ENCODE measurements around the gene JAZF1. TPM values are rescaled to one million over a fixed set of nuclear protein-coding genes. Genes with fewer than 3 reads are reported as not detected.

The JAZF1 gene
- total and polyA plus RNA-seq, 3 donors from 2014 or later = 38.5 to 51.0 (median 46.4) TPM

- Histone ChIP-seq H3K4me3 (no peak overlapping the region), H3K36me3 (ENCODE audit: low read depth, missing control alignments) (no peaks in the 10 kb centered on the region), H3K4me1 (no peaks in the 10 kb centered on the region), H3K27ac (no peak overlapping the region), H3K9me3 (no peaks in the 10 kb centered on the region), H3K27me3 (no peaks in the 10 kb centered on the region)
- DNase-seq = no peak
- intact Hi-C loops (cut with DNase I; ENCODE audit: low total_unique reads) = no loop called here
- no peak for TF ChIP-seq CTCF (IDR thresholded peaks at IDR 0.05)
- TF ChIP-seq POLR2A (IDR thresholded peaks at IDR 0.05) = no peak
- 94 to 96% methylated on average over 5 of the region's 5 CpGs for WGBS, 2 donors
Measured at GRCh38 chr7:28203508-28204240, 23.1 kb upstream of the JAZF1 start.

GRCh38 chr7:28202222-28202621, 21.6 kb upstream of the JAZF1 start:
- TF ChIP-seq POLR2A (IDR thresholded peaks at IDR 0.05) (no peak), CTCF (IDR thresholded peaks at IDR 0.05) (no peak)
- H3K27me3 ChIP-seq = no peaks in the 10 kb centered on the region
- no peaks in the 10 kb centered on the region for H3K36me3 ChIP-seq (ENCODE audit: low read depth, missing control alignments)
- no peak overlapping the region for H3K4me3 ChIP-seq
- no peak for DNase-seq
- intact Hi-C loops (cut with DNase I; ENCODE audit: low total_unique reads) = no loop called here
- H3K27ac ChIP-seq = no peak overlapping the region
- WGBS, 2 donors = 94 to 95% methylated on average over 9 of the region's 9 CpGs
- no peaks in the 10 kb centered on the region for H3K4me1 ChIP-seq
- no peaks in the 10 kb centered on the region for H3K9me3 ChIP-seq

DNA sequence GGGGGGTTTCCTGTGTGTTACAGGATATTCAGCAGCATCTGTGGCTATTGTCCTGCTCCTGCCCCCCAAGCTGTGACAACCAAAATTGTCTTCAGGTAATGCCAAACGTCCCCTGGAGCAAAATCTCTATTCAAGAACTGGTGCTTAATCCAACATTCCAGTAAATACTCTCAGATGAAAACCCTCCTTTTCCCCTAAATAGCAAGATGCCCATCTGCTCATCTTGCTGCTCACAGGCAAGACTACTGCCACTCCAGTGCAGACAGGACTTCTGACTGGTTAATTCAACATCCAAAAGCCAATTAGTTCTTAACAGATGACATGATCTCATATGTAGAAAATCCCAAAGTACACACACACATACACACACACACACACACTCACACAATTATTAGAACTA, 20.5 kb upstream of the JAZF1 start:
- intact Hi-C loops (cut with DNase I; ENCODE audit: low total_unique reads) = no loop called here
- Histone ChIP-seq H3K27me3 (no peaks in the 10 kb centered on the region), H3K4me3 (no peak overlapping the region), H3K9me3 (no peaks in the 10 kb centered on the region), H3K4me1 (no peaks in the 10 kb centered on the region), H3K27ac (no peak overlapping the region), H3K36me3 (ENCODE audit: low read depth, missing control alignments) (no peaks in the 10 kb centered on the region)
- WGBS, 2 donors = 54 to 88% methylated on average over 1 of the region's 1 CpG
- no peak for DNase-seq
- no peak for TF ChIP-seq POLR2A (IDR thresholded peaks at IDR 0.05)
- no peak for TF ChIP-seq CTCF (IDR thresholded peaks at IDR 0.05)

GRCh38 chr7:28200598-28200997, 20.0 kb upstream of the JAZF1 start:
- TF ChIP-seq CTCF (IDR thresholded peaks at IDR 0.05) = no peak
- Histone ChIP-seq H3K4me1 (no peaks in the 10 kb centered on the region), H3K36me3 (ENCODE audit: low read depth, missing control alignments) (no peaks in the 10 kb centered on the region), H3K9me3 (no peaks in the 10 kb centered on the region), H3K27me3 (no peaks in the 10 kb centered on the region), H3K4me3 (no peak overlapping the region), H3K27ac (no peak overlapping the region)
- intact Hi-C loops (cut with DNase I; ENCODE audit: low total_unique reads) = no loop called here
- no peak for DNase-seq
- WGBS, 2 donors = 71 to 78% methylated on average over 2 of the region's 2 CpGs

DNA sequence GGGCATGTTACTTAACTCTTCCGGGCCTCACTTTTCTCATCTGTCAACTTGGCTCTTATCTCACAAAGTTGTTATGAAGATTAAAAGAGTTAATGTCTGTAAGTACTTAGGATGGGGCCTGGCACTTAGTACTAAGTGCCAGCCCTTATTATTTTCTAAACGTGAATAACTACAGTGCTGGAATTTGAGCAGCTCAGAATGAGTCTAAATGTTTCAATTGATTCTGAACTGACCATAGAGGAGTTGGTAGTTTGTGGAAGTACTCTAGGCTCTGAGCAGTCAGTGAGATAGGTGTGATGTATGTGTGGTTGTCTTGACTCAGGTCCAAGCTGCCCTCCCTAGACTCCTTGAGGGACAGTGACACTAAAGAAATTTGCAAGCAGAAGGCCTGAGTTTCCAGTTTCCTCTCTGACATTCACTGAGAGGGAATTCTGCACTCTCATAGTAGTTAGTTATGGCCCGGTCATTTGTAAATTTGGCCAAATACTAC, 18.5 kb upstream of the JAZF1 start:
- intact Hi-C loops (cut with DNase I; ENCODE audit: low total_unique reads) = no loop called here
- no peak overlapping the region for H3K4me3 ChIP-seq
- H3K36me3 ChIP-seq (ENCODE audit: low read depth, missing control alignments) = no peaks in the 10 kb centered on the region
- no peak for DNase-seq
- H3K9me3 ChIP-seq = no peaks in the 10 kb centered on the region
- no peak overlapping the region for H3K27ac ChIP-seq
- 72 to 80% methylated on average over 3 of the region's 3 CpGs for WGBS, 2 donors
- TF ChIP-seq POLR2A (IDR thresholded peaks at IDR 0.05) (no peak), CTCF (IDR thresholded peaks at IDR 0.05) (no peak)
- H3K4me1 ChIP-seq = no peaks in the 10 kb centered on the region
- no peaks in the 10 kb centered on the region for H3K27me3 ChIP-seq

All from testis (tissue), 3 donors.